GM12878 (cell line): ENCODE data around the gene BRSK2. TPM values are rescaled to one million over a fixed set of nuclear protein-coding genes. Genes with fewer than 3 reads are reported as not detected.

Experiments used
- ATAC-seq: fragments of 200-7000 bp; cut with Tn5 transposase; 3 replicates; pipeline ENCODE4 v1.9.1; 2020; ENCODE audit warnings: mild to moderate bottlenecking, moderate library complexity
- BruUV-seq: library from RNA; stranded (reverse); fragments of 400-500 nt; replicated peaks from 2 replicates; lab custom pipeline; 2021; lab: Mats Ljungman, UMichigan
- CTCF ChIA-PET: fragments of 300-600 bp; sonication (Branson Sonifier 250); formaldehyde crosslinking; extraction: SDS; loops from one replicate; lab custom pipeline; 2021; ENCODE audit warnings: inconsistent platforms; lab: Yijun Ruan, JAX
- POLR2A ChIA-PET: fragments of 350-600 bp; formaldehyde crosslinking; extraction: SDS; loops from one replicate; lab custom pipeline; 2021; ENCODE audit warnings: inconsistent platforms; lab: Charles Lee
- RAD21 ChIA-PET: fragments of 300-600 bp; sonication (Branson Sonifier 250); formaldehyde crosslinking; loops from one replicate; lab custom pipeline; 2023; ENCODE audit warnings: antibody characterized with exemption; ENCODE audit not compliant: unreplicated experiment; lab: Charles Lee
- SMC1A ChIA-PET: fragments of 300-600 bp; sonication (Branson Sonifier 250); formaldehyde crosslinking; loops from one replicate; lab custom pipeline; 2023; ENCODE audit not compliant: unreplicated experiment, uncharacterized antibody; lab: Charles Lee
- DNase-seq: peaks from one replicate; pipeline ENCODE4 v3.0.0-alpha.2; 2011; ENCODE audit warnings: low read depth, low spot score
- FAIRE-seq: peaks from 3 replicates; lab custom pipeline; 2011; peaks lifted over from hg19 to GRCh38; lab: Jason Lieb, UNC
- H2AFZ ChIP-seq: 2 replicates; pipeline ENCODE4 v1.6.0; 2011; ENCODE audit warnings: low read depth, low read length, control low read depth; ENCODE audit not compliant: control insufficient read depth
- H3K27ac ChIP-seq: 2 replicates; pipeline ENCODE4 v1.5.1; 2011; ENCODE audit warnings: control low read depth; ENCODE audit not compliant: control insufficient read depth, insufficient read depth
- H3K27me3 ChIP-seq, 2 experiments: replicated peaks in 1 of 2; 2 replicates each; pipeline versions ENCODE4 v1.6.0 to v1.6.1; 2011; ENCODE audit warnings: low read length in 1 of 2; ENCODE audit not compliant: control insufficient read depth in 2 of 2, insufficient read depth in 2 of 2
- H3K36me3 ChIP-seq, 2 experiments: 2 replicates each; pipeline ENCODE4 v1.5.1; 2011; ENCODE audit warnings: low read length in 1 of 2; ENCODE audit not compliant: control insufficient read depth in 2 of 2, insufficient read depth in 2 of 2
- H3K4me1 ChIP-seq: 2 replicates; pipeline ENCODE4 v1.6.1; 2011; ENCODE audit warnings: mild to moderate bottlenecking, low read length, moderate library complexity, mixed read lengths; ENCODE audit not compliant: control insufficient read depth, insufficient read depth
- H3K4me2 ChIP-seq: 2 replicates; pipeline ENCODE4 v1.6.0; 2011; ENCODE audit warnings: control low read depth; ENCODE audit not compliant: control insufficient read depth, insufficient read depth
- H3K4me3 ChIP-seq: fragments of 200-600 bp; sonication (generic); 2 replicates; pipeline ENCODE4 v1.5.1; 2016
- H3K79me2 ChIP-seq: 2 replicates; pipeline ENCODE4 v1.6.0; 2011; ENCODE audit warnings: low read length; ENCODE audit not compliant: control insufficient read depth, insufficient read depth
- H3K9ac ChIP-seq: 2 replicates; pipeline ENCODE4 v1.8.0; 2011; ENCODE audit warnings: low read length, control low read depth, mixed read lengths; ENCODE audit not compliant: control insufficient read depth, insufficient read depth
- H3K9me3 ChIP-seq: replicated peaks from 3 replicates; pipeline ENCODE4 v1.5.1; 2011; ENCODE audit warnings: mild to moderate bottlenecking, low read length; ENCODE audit not compliant: control insufficient read depth, insufficient read depth
- H4K20me1 ChIP-seq: 2 replicates; pipeline ENCODE4 v1.6.0; 2011; ENCODE audit not compliant: control insufficient read depth, insufficient read depth
- ATF7 ChIP-seq: fragments of 450-650 bp; IDR thresholded peaks from 2 replicates; pipeline ENCODE4 v1.6.1; 2016; ENCODE audit warnings: low read depth, mild to moderate bottlenecking
- CBFB ChIP-seq: IDR thresholded peaks from 2 replicates; pipeline ENCODE4 v1.6.1; 2016; ENCODE audit warnings: antibody characterized with exemption, low read depth
- CBX3 ChIP-seq: fragments of 200-600 bp; sonication (generic); IDR thresholded peaks from 2 replicates; pipeline ENCODE4 v1.6.1; 2016; ENCODE audit warnings: low read depth, borderline replicate concordance
- ETV6 ChIP-seq, 2 experiments: fragments of 450-650 bp in 1 of 2; IDR thresholded peaks in 1 of 2; conservative IDR thresholded peaks in 1 of 2; 2 replicates each; pipeline ENCODE4 v1.6.1; 2014; ENCODE audit warnings: antibody characterized with exemption in 1 of 2, borderline replicate concordance in 1 of 2, low read depth in 1 of 2, mild to moderate bottlenecking in 1 of 2, moderate library complexity in 1 of 2
- GATAD2B ChIP-seq: fragments of 450-650 bp; conservative IDR thresholded peaks from 2 replicates; pipeline ENCODE4 v1.6.1; 2017; ENCODE audit warnings: low read depth, mild to moderate bottlenecking, moderate library complexity
- MEF2B ChIP-seq: fragments of 450-650 bp; IDR thresholded peaks from 2 replicates; pipeline ENCODE4 v1.6.1; 2018; ENCODE audit warnings: mild to moderate bottlenecking, moderate library complexity; ENCODE audit not compliant: partially characterized antibody, poor library complexity, severe bottlenecking
- PAX8 ChIP-seq: fragments of 450-650 bp; IDR thresholded peaks from 2 replicates; pipeline ENCODE4 v1.6.1; 2017; ENCODE audit warnings: mild to moderate bottlenecking, moderate library complexity
- SUZ12 ChIP-seq: fragments of 200-600 bp; sonication (generic); IDR thresholded peaks from one replicate; pipeline ENCODE4 v1.6.1; 2018; ENCODE audit warnings: antibody characterized with exemption, mild to moderate bottlenecking; ENCODE audit not compliant: unreplicated experiment
- TARDBP ChIP-seq: IDR thresholded peaks from 2 replicates; pipeline ENCODE4 v1.6.1; 2016; ENCODE audit warnings: borderline replicate concordance
- TCF12 ChIP-seq: IDR thresholded peaks from 2 replicates; pipeline ENCODE4 v1.6.1; 2011; ENCODE audit warnings: low read depth, mild to moderate bottlenecking, low read length
- YBX1 ChIP-seq: fragments of 450-650 bp; IDR thresholded peaks from 2 replicates; pipeline ENCODE4 v1.6.1; 2016; ENCODE audit warnings: antibody characterized with exemption
- WGBS: methylation state at CpG from one replicate; pipeline ENCODE4 v1.1.6; 2016; ENCODE audit warnings: low lambda C conversion rate; ENCODE audit not compliant: insufficient replicate concordance, insufficient coverage; ENCODE audit errors: missing lambda C conversion rate; 5-methylcytosine and 5-hydroxymethylcytosine counted together
- in situ Hi-C: fragments of 300-500 bp; cut with MboI; formaldehyde crosslinking; loops from 9 replicates; pipeline ENCODE4 v1.14.3; 2018; ENCODE audit warnings: mixed read lengths
- intact Hi-C: fragments of 100-400 bp; cut with micrococcal nuclease; formaldehyde crosslinking; loops from one replicate; pipeline ENCODE4 v1.14.2; 2022; ENCODE audit not compliant: unreplicated experiment
- polyA plus RNA-seq, 11 experiments: library from polyadenylated mRNA; depleted of rRNA in 4 of 11; unstranded in 6 of 11; stranded (reverse) in 5 of 11; fragments of >200 nt; fragmentation: Nextera tagmentation in 4 of 11; fragmentation: Illumina TruSeq in 1 of 11; extraction: Ambion mirVana in 4 of 11; extraction: Trizol in 1 of 11; gene quantifications; 1 replicate in 1 of 11; 2 replicates in 10 of 11; pipeline versions ENCODE4 v1.2.1 to v1.2.3, GENCODE V29; 2011 to 2016; ENCODE audit warnings: inconsistent platforms in 2 of 11, missing spikeins in 2 of 11, low read depth in 1 of 11
- total RNA-seq, 4 experiments: library from RNA; depleted of rRNA in 3 of 4; stranded (reverse); fragments of >200 nt in 3 of 4; fragmentation: Illumina TruSeq in 1 of 4; extraction: Trizol in 1 of 4; gene quantifications; 2 replicates each; pipeline versions ENCODE4 v1.2.1 to v1.2.3, GENCODE V29; 2013 to 2021

The BRSK2 gene
- total and polyA plus RNA-seq, 10 of the 15 experiments (the other 5 are each of a cell fraction or from before 2014, with no cell fraction given): 0.13 TPM; not detected in 9

DNA sequence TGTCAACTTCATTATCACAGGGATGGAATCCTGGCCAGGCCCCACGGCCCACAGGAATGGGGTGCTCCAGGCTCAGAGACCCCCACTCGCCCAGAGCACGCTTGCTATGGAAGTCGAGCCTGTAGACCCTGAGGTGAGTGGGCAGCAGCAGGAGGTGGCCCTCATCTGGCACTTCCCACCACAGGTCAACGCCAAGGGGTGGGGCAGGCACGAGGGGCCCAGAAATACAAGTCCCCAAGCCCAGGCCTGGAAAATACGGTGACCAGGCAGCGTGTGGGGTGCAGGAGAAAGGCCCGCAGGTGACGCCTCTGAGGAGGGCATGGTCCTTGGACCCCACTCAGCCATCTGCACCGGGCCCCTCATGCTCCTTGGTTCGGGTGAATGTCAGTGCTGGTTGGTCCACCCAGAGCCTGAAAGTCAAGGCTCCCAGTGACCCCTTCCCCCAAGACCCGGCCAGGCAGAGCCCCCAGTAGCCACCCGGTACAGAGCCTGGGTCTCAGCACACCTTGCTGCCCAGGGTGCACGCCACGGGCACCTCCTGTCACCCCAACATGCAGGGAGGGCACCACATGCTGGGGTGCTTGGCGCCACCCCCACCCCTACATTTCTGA lies 94.4 kb downstream of the BRSK2 start:
- H3K27ac ChIP-seq: no peak overlapping the region
- peaks cover 0 to 5% of the 10 kb centered on the region in 2 experiments; a peak in 2 of 4 replicates for H3K36me3 ChIP-seq
- H3K4me1 ChIP-seq: peaks cover 7% of the 10 kb centered on the region
- H3K9me3 ChIP-seq: no peaks in the 10 kb centered on the region
- no peaks in the 10 kb centered on the region; the same call in 1 of the 2 replicates for H4K20me1 ChIP-seq
- H3K4me3 ChIP-seq: no peak overlapping the region
- in situ Hi-C loops: no loop called here
- CTCF ChIA-PET: no interaction called here
- POLR2A ChIA-PET: no interaction called here
- H2AFZ ChIP-seq: no peak overlapping the region
- BruUV-seq: no TSS peak
- RAD21 ChIA-PET: no interaction called here
- no peak overlapping the region for H3K9ac ChIP-seq
- SMC1A ChIA-PET: no interaction called here
- no peak for FAIRE-seq
- WGBS: 85% methylated on average over 17 of the region's 17 CpGs
- H3K4me2 ChIP-seq: no peak overlapping the region
- no peak for ATAC-seq
- TF ChIP-seq ATF7 (no peak), GATAD2B (no peak), MEF2B (no peak), YBX1 (no peak), CBX3 (no peak), PAX8 (no peak), SUZ12 (no peak), CBFB (no peak), TCF12 (no peak), TARDBP (no peak), ETV6 (conservative IDR thresholded peaks at IDR 0.05 in 1 of 2, IDR thresholded peaks at IDR 0.05 in 1 of 2; ENCODE audit: borderline replicate concordance in 1 of 2, low read depth in 1 of 2) (no peak)
- no peaks in the 10 kb centered on the region for H3K27me3 ChIP-seq
- H3K79me2 ChIP-seq: no peaks in the 10 kb centered on the region; the same call in none of the 2 replicates
- DNase-seq: no peak
- intact Hi-C loops: no loop called here
